A673 (cell line): ENCODE data around the gene TFAP2A. TPM values are rescaled to one million over a fixed set of nuclear protein-coding genes. Genes with fewer than 3 reads are reported as not detected.

Experiments
- BruUV-seq: library from RNA; stranded (reverse); fragments of 400-500 nt; replicated peaks from 2 replicates; lab custom pipeline; 2021; lab: Mats Ljungman, UMichigan
- CTCF ChIA-PET: fragments of 300-600 bp; sonication (Branson Sonifier 250); formaldehyde crosslinking; loops from one replicate; lab custom pipeline; 2022; ENCODE audit warnings: antibody characterized with exemption; lab: Charles Lee
- POLR2A ChIA-PET: fragments of 300-600 bp; sonication (Branson Sonifier 250); formaldehyde crosslinking; loops from one replicate; lab custom pipeline; 2022; ENCODE audit warnings: antibody characterized with exemption; ENCODE audit not compliant: low non-redundant PET; lab: Charles Lee
- DNase-seq: peaks from one replicate; pipeline ENCODE4 v3.0.0-alpha.2; 2015; ENCODE audit warnings: low spot score
- H3K27ac ChIP-seq: fragments of 200-600 bp; sonication (generic); 2 replicates; pipeline ENCODE4 v1.5.1; 2016; ENCODE audit warnings: mixed run types, low read depth, mild to moderate bottlenecking, mixed read lengths, antibody characterized with exemption, low read length; ENCODE audit not compliant: poor library complexity, severe bottlenecking
- H3K27me3 ChIP-seq: fragments of 200-600 bp; sonication (generic); replicated peaks from 2 replicates; pipeline ENCODE4 v1.6.1; 2017; ENCODE audit warnings: mixed run types, low read depth, mild to moderate bottlenecking, mixed read lengths, antibody characterized with exemption, low read length; ENCODE audit not compliant: insufficient read depth, poor library complexity
- H3K36me3 ChIP-seq: fragments of 200-600 bp; sonication (generic); 2 replicates; pipeline ENCODE4 v1.6.1; 2016; ENCODE audit warnings: mixed run types, mild to moderate bottlenecking, mixed read lengths, antibody characterized with exemption, low read length; ENCODE audit not compliant: insufficient read depth, poor library complexity, severe bottlenecking
- H3K4me1 ChIP-seq: fragments of 200-600 bp; sonication (generic); 2 replicates; pipeline ENCODE4 v1.6.1; 2017; ENCODE audit warnings: mixed run types, mild to moderate bottlenecking, mixed read lengths, antibody characterized with exemption, low read length; ENCODE audit not compliant: insufficient read depth, poor library complexity, severe bottlenecking
- H3K4me3 ChIP-seq: fragments of 200-600 bp; sonication (generic); 2 replicates; pipeline ENCODE4 v1.5.1; 2016; ENCODE audit warnings: low read depth, mixed run types, mild to moderate bottlenecking, mixed read lengths, low read length; ENCODE audit not compliant: poor library complexity, severe bottlenecking
- H3K9me3 ChIP-seq: fragments of 200-600 bp; sonication (generic); 2 replicates; pipeline ENCODE4 v1.6.1; 2016; ENCODE audit warnings: mixed run types, low read depth, mild to moderate bottlenecking, mixed read lengths, antibody characterized with exemption, low read length; ENCODE audit not compliant: poor library complexity, severe bottlenecking
- CTCF ChIP-seq: fragments of 300-800, 200-600 bp; sonication (generic); conservative IDR thresholded peaks from 2 replicates; pipeline ENCODE4 v1.5.1; 2017; ENCODE audit warnings: low read depth, mild to moderate bottlenecking, antibody characterized with exemption, low read length, moderate library complexity, mixed read lengths
- EZH2 ChIP-seq: fragments of 200-600 bp; sonication (generic); IDR thresholded peaks from 2 replicates; pipeline ENCODE4 v1.6.1; 2017; ENCODE audit warnings: borderline replicate concordance, low read depth, mild to moderate bottlenecking, mixed read lengths, antibody characterized with exemption, low read length; ENCODE audit not compliant: poor library complexity, severe bottlenecking
- intact Hi-C: fragments of 100-400 bp; cut with micrococcal nuclease; formaldehyde crosslinking; loops from one replicate; pipeline ENCODE4 v1.10.0; 2022; ENCODE audit not compliant: unreplicated experiment
- total RNA-seq: library from RNA; stranded (reverse); gene quantifications from 2 replicates; pipeline ENCODE4 v1.2.3, GENCODE V29; 2021

TFAP2A gene
- total RNA-seq, 1 experiment from 2014 or later: 19.3 TPM

GRCh38 chr6:10437891-10438290, 23.0 kb upstream of the TFAP2A start:
- Histone ChIP-seq H3K4me3 (no peak overlapping the region), H3K27ac (no peak overlapping the region), H3K27me3 (no peaks in the 10 kb centered on the region), H3K36me3 (no peaks in the 10 kb centered on the region), H3K9me3 (no peaks in the 10 kb centered on the region), H3K4me1 (peaks cover 9% of the 10 kb centered on the region)
- no TSS peak for BruUV-seq
- TF ChIP-seq EZH2 (no peak), CTCF (no peak)
- DNase-seq: no peak
- CTCF ChIA-PET: no interaction called here
- intact Hi-C loops: no loop called here
- POLR2A ChIA-PET: no interaction called here

GRCh38 chr6:10434235-10434634, 19.4 kb upstream of the TFAP2A start:
- DNase-seq: no peak
- no peak overlapping the region for H3K4me3 ChIP-seq
- TF ChIP-seq EZH2: no peak
- TF ChIP-seq CTCF: no peak
- ChIA-PET POLR2A (no interaction called here), CTCF (interaction anchor here (1.5 kb wide), 1 partner anchor 1935 kb away, joined by 4 read pairs; no protein-coding TSS in a partner anchor)
- H3K27ac ChIP-seq: no peak overlapping the region
- intact Hi-C loops: no loop called here
- H3K27me3 ChIP-seq: no peaks in the 10 kb centered on the region
- no peaks in the 10 kb centered on the region for H3K9me3 ChIP-seq
- no TSS peak for BruUV-seq
- no peaks in the 10 kb centered on the region for H3K36me3 ChIP-seq
- H3K4me1 ChIP-seq: peaks cover 22% of the 10 kb centered on the region

GRCh38 chr6:10433322-10433721, 18.4 kb upstream of the TFAP2A start:
- no peak for DNase-seq
- H3K9me3 ChIP-seq: no peaks in the 10 kb centered on the region
- BruUV-seq: no TSS peak
- H3K27ac ChIP-seq: no peak overlapping the region
- intact Hi-C loops: no loop called here
- H3K4me3 ChIP-seq: no peak overlapping the region
- TF ChIP-seq CTCF (no peak), EZH2 (no peak)
- no peaks in the 10 kb centered on the region for H3K27me3 ChIP-seq
- ChIA-PET CTCF (no interaction called here), POLR2A (no interaction called here)
- peaks cover 25% of the 10 kb centered on the region for H3K4me1 ChIP-seq
- H3K36me3 ChIP-seq: no peaks in the 10 kb centered on the region
